ENCODE data around the gene ITGB7. TPM values are rescaled to one million over a fixed set of nuclear protein-coding genes. Genes with fewer than 3 reads are reported as not detected.

The ITGB7 gene
- total RNA-seq, 1 donor from 2014 or later: 1.6 TPM

GRCh38 chr12:53239643-53240258 lies 32.7 kb upstream of the ITGB7 start:
- no peak overlapping the region for H3K4me3 ChIP-seq (ENCODE audit: low read length in 3 of 3)
- no peak overlapping the region for H3K27ac ChIP-seq (ENCODE audit: low read depth, low read length)
- no peak overlapping the region for H3K9ac ChIP-seq (ENCODE audit: low read depth in 1 of 3, low read length in 3 of 3)
- H3K9me3 ChIP-seq (ENCODE audit: control insufficient read depth in 3 of 3, low read length in 3 of 3): no peaks in the 10 kb centered on the region
- H3K27me3 ChIP-seq (ENCODE audit: control insufficient read depth in 3 of 3, insufficient read depth in 3 of 3, low read length in 3 of 3): peaks cover 13 to 34% (median 29%) of the 10 kb centered on the region in 3 donors
- no peaks in the 10 kb centered on the region for H3K36me3 ChIP-seq (ENCODE audit: control insufficient read depth in 3 of 3, insufficient read depth in 3 of 3, low read length in 3 of 3)
- no peaks in the 10 kb centered on the region for H3K4me1 ChIP-seq (ENCODE audit: control insufficient read depth in 3 of 3, insufficient read depth in 3 of 3, low read length in 3 of 3)

- Histone ChIP-seq H3K4me1 (ENCODE audit: control insufficient read depth in 3 of 3, insufficient read depth in 3 of 3, low read length in 3 of 3) (peaks cover 17 to 20% (median 18%) of the 10 kb centered on the region in 3 donors), H3K27me3 (ENCODE audit: control insufficient read depth in 3 of 3, insufficient read depth in 3 of 3, low read length in 3 of 3) (peaks cover 19 to 41% (median 38%) of the 10 kb centered on the region in 3 donors), H3K9ac (ENCODE audit: low read depth in 1 of 3, low read length in 3 of 3) (no peak overlapping the region), H3K36me3 (ENCODE audit: control insufficient read depth in 3 of 3, insufficient read depth in 3 of 3, low read length in 3 of 3) (no peaks in the 10 kb centered on the region), H3K4me3 (ENCODE audit: low read length in 3 of 3) (no peak overlapping the region), H3K27ac (ENCODE audit: low read depth, low read length) (no peak overlapping the region), H3K9me3 (ENCODE audit: control insufficient read depth in 3 of 3, low read length in 3 of 3) (no peaks in the 10 kb centered on the region)
Observed at GRCh38 chr12:53236443-53237111, 29.5 kb upstream of the ITGB7 start.

GRCh38 chr12:53235742-53236442 lies 28.8 kb upstream of the ITGB7 start:
- H3K4me3 ChIP-seq (ENCODE audit: low read length in 3 of 3): no peak overlapping the region
- H3K9me3 ChIP-seq (ENCODE audit: control insufficient read depth in 3 of 3, low read length in 3 of 3): no peaks in the 10 kb centered on the region
- H3K27me3 ChIP-seq (ENCODE audit: control insufficient read depth in 3 of 3, insufficient read depth in 3 of 3, low read length in 3 of 3): peaks cover 19 to 44% (median 42%) of the 10 kb centered on the region in 3 donors
- H3K9ac ChIP-seq (ENCODE audit: low read depth in 1 of 3, low read length in 3 of 3): no peak overlapping the region
- H3K27ac ChIP-seq (ENCODE audit: low read depth, low read length): no peak overlapping the region
- no peaks in the 10 kb centered on the region for H3K36me3 ChIP-seq (ENCODE audit: control insufficient read depth in 3 of 3, insufficient read depth in 3 of 3, low read length in 3 of 3)
- H3K4me1 ChIP-seq (ENCODE audit: control insufficient read depth in 3 of 3, insufficient read depth in 3 of 3, low read length in 3 of 3): peaks cover 18 to 23% (median 20%) of the 10 kb centered on the region in 3 donors

- H3K36me3 ChIP-seq (ENCODE audit: control insufficient read depth in 3 of 3, insufficient read depth in 3 of 3, low read length in 3 of 3): no peaks in the 10 kb centered on the region
- no peak overlapping the region for H3K4me3 ChIP-seq (ENCODE audit: low read length in 3 of 3)
- no peak overlapping the region for H3K9ac ChIP-seq (ENCODE audit: low read depth in 1 of 3, low read length in 3 of 3)
- no peaks in the 10 kb centered on the region for H3K9me3 ChIP-seq (ENCODE audit: control insufficient read depth in 3 of 3, low read length in 3 of 3)
- H3K4me1 ChIP-seq (ENCODE audit: control insufficient read depth in 3 of 3, insufficient read depth in 3 of 3, low read length in 3 of 3): peaks cover 18 to 23% (median 20%) of the 10 kb centered on the region in 3 donors
- H3K27ac ChIP-seq (ENCODE audit: low read depth, low read length): no peak overlapping the region
- peaks cover 19 to 42% (median 39%) of the 10 kb centered on the region in 3 donors for H3K27me3 ChIP-seq (ENCODE audit: control insufficient read depth in 3 of 3, insufficient read depth in 3 of 3, low read length in 3 of 3)
Observed at GRCh38 chr12:53235164-53235563, 28.1 kb upstream of the ITGB7 start.

GRCh38 chr12:53234271-53234914 lies 27.3 kb upstream of the ITGB7 start:
- H3K9me3 ChIP-seq (ENCODE audit: control insufficient read depth in 3 of 3, low read length in 3 of 3): no peaks in the 10 kb centered on the region

GRCh38 chr12:53233671-53234121 lies 26.6 kb upstream of the ITGB7 start:
- peaks cover 19 to 42% (median 39%) of the 10 kb centered on the region in 3 donors for H3K27me3 ChIP-seq (ENCODE audit: control insufficient read depth in 3 of 3, insufficient read depth in 3 of 3, low read length in 3 of 3)
- H3K9ac ChIP-seq (ENCODE audit: low read depth in 1 of 3, low read length in 3 of 3): no peak overlapping the region
- H3K36me3 ChIP-seq (ENCODE audit: control insufficient read depth in 3 of 3, insufficient read depth in 3 of 3, low read length in 3 of 3): no peaks in the 10 kb centered on the region
- peak overlapping the region in 1 of 3 donors; percentile 45 for H3K4me3 ChIP-seq (ENCODE audit: low read length in 3 of 3)
- no peak overlapping the region for H3K27ac ChIP-seq (ENCODE audit: low read depth, low read length)
- no peaks in the 10 kb centered on the region for H3K9me3 ChIP-seq (ENCODE audit: control insufficient read depth in 3 of 3, low read length in 3 of 3)
- peaks cover 18 to 23% (median 20%) of the 10 kb centered on the region in 3 donors for H3K4me1 ChIP-seq (ENCODE audit: control insufficient read depth in 3 of 3, insufficient read depth in 3 of 3, low read length in 3 of 3)

More at GRCh38 chr12:53234271-53234914, 27.3 kb upstream of the ITGB7 start:
- Histone ChIP-seq H3K4me1 (ENCODE audit: control insufficient read depth in 3 of 3, insufficient read depth in 3 of 3, low read length in 3 of 3) (peaks cover 18 to 23% (median 20%) of the 10 kb centered on the region in 3 donors), H3K36me3 (ENCODE audit: control insufficient read depth in 3 of 3, insufficient read depth in 3 of 3, low read length in 3 of 3) (no peaks in the 10 kb centered on the region), H3K27me3 (ENCODE audit: control insufficient read depth in 3 of 3, insufficient read depth in 3 of 3, low read length in 3 of 3) (peaks cover 19 to 42% (median 39%) of the 10 kb centered on the region in 3 donors), H3K27ac (ENCODE audit: low read depth, low read length) (no peak overlapping the region), H3K4me3 (ENCODE audit: low read length in 3 of 3) (no peak overlapping the region), H3K9ac (ENCODE audit: low read depth in 1 of 3, low read length in 3 of 3) (no peak overlapping the region)

GRCh38 chr12:53232646-53233461 lies 25.8 kb upstream of the ITGB7 start:
- H3K4me1 ChIP-seq (ENCODE audit: control insufficient read depth in 3 of 3, insufficient read depth in 3 of 3, low read length in 3 of 3): peaks cover 18 to 23% (median 20%) of the 10 kb centered on the region in 3 donors
- H3K9me3 ChIP-seq (ENCODE audit: control insufficient read depth in 3 of 3, low read length in 3 of 3): no peaks in the 10 kb centered on the region
- peak overlapping the region; percentile 8 to 64 (median 33) for H3K9ac ChIP-seq (ENCODE audit: low read depth in 1 of 3, low read length in 3 of 3)
- H3K27me3 ChIP-seq (ENCODE audit: control insufficient read depth in 3 of 3, insufficient read depth in 3 of 3, low read length in 3 of 3): peaks cover 19 to 42% (median 39%) of the 10 kb centered on the region in 3 donors
- H3K36me3 ChIP-seq (ENCODE audit: control insufficient read depth in 3 of 3, insufficient read depth in 3 of 3, low read length in 3 of 3): no peaks in the 10 kb centered on the region
- peak overlapping the region; percentile 16 for H3K27ac ChIP-seq (ENCODE audit: low read depth, low read length)
- peak overlapping the region; percentile 51 to 67 (median 60) for H3K4me3 ChIP-seq (ENCODE audit: low read length in 3 of 3)

- no peaks in the 10 kb centered on the region for H3K36me3 ChIP-seq (ENCODE audit: control insufficient read depth in 3 of 3, insufficient read depth in 3 of 3, low read length in 3 of 3)
- peaks cover 18 to 23% (median 20%) of the 10 kb centered on the region in 3 donors for H3K4me1 ChIP-seq (ENCODE audit: control insufficient read depth in 3 of 3, insufficient read depth in 3 of 3, low read length in 3 of 3)
- peak within 1 kb of the TSS; percentile 56 to 68 (median 67) for H3K4me3 ChIP-seq (ENCODE audit: low read length in 3 of 3)
- H3K27ac ChIP-seq (ENCODE audit: low read depth, low read length): peak within 1 kb of the TSS; percentile 44
- H3K9ac ChIP-seq (ENCODE audit: low read depth in 1 of 3, low read length in 3 of 3): peak within 1 kb of the TSS; percentile 43 to 68 (median 56)
- peaks cover 19 to 42% (median 39%) of the 10 kb centered on the region in 3 donors for H3K27me3 ChIP-seq (ENCODE audit: control insufficient read depth in 3 of 3, insufficient read depth in 3 of 3, low read length in 3 of 3)
- H3K9me3 ChIP-seq (ENCODE audit: control insufficient read depth in 3 of 3, low read length in 3 of 3): no peaks in the 10 kb centered on the region
Observed at GRCh38 chr12:53231921-53232645, 25.0 kb upstream of the ITGB7 start, which contains the start of gene RARG. Gene RARG (minus strand): TSS chr12:53232209. CDS start chr12:53227545, 4,664 bp downstream.
